Measurements from ENCODE around the gene PRPSAP1. TPM values are rescaled to one million over a fixed set of nuclear protein-coding genes. Genes with fewer than 3 reads are reported as not detected.

Gene PRPSAP1
- total and polyA plus RNA-seq, 8 donors, result 25.0 to 49.0 (median 38.4) TPM

DNA sequence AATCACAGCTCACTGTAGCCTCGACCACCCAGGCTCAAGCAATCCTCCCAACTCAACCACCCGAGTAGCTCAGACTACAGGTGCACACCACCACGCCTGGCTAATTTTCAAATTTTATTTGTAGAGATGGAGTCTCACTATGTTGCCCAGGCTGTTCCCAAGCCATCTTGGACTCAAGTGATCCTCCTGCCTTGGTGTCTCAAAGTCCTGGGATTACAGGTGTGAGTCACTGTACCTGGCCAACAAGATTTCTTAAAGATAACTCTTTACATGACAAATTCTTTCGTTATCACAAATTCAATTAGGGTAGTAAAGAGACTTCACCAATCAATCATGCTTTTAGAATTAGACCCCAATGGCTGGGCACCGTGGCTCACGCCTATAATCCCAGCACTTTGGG, 12.4 kb downstream of the PRPSAP1 start:
- Histone ChIP-seq H3K36me3 (peaks cover 27 to 62% (median 55%) of the 10 kb centered on the region in 4 donors), H3K4me3 (no peak overlapping the region), H3K4me1 (peaks cover 0 to 3% (median 0%) of the 10 kb centered on the region in 4 donors), H3K9me3 (no peaks in the 10 kb centered on the region), H3K27ac (no peak overlapping the region), H3K27me3 (no peaks in the 10 kb centered on the region)
- 89 to 95% (median 93%) methylated on average over 6 of the region's 6 CpGs for WGBS, 5 donors
- no peak for TF ChIP-seq POLR2AphosphoS5 (IDR thresholded peaks at IDR 0.05)
- TF ChIP-seq POLR2A (IDR thresholded peaks at IDR 0.05), result no peak
- TF ChIP-seq, protein P1, sequence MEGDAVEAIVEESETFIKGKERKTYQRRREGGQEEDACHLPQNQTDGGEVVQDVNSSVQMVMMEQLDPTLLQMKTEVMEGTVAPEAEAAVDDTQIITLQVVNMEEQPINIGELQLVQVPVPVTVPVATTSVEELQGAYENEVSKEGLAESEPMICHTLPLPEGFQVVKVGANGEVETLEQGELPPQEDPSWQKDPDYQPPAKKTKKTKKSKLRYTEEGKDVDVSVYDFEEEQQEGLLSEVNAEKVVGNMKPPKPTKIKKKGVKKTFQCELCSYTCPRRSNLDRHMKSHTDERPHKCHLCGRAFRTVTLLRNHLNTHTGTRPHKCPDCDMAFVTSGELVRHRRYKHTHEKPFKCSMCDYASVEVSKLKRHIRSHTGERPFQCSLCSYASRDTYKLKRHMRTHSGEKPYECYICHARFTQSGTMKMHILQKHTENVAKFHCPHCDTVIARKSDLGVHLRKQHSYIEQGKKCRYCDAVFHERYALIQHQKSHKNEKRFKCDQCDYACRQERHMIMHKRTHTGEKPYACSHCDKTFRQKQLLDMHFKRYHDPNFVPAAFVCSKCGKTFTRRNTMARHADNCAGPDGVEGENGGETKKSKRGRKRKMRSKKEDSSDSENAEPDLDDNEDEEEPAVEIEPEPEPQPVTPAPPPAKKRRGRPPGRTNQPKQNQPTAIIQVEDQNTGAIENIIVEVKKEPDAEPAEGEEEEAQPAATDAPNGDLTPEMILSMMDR (IDR thresholded peaks at IDR 0.05), result no peak
- TF ChIP-seq EP300 (IDR thresholded peaks at IDR 0.05), result no peak
- DNase-seq, result no peak
- intact Hi-C loops (cut with DNase I; ENCODE audit: low total_unique reads), result no loop called here

DNA sequence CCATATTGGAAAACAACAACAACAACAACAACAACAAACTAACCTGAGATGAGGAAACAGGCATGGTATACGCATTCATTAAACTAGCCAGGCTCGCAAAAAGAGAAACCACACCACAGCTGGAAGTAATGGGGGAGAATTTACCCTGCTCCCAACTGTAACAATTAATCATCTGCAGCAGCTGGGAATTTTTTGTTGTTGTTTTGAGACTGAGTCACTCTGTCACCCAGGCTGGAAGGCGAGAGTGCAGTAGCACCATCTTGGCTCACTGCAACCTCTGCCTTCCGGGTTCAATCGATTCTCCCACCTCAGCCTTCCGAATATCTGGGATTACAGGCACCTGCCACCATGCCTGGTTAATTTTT, 16.3 kb downstream of the PRPSAP1 start:
- no peaks in the 10 kb centered on the region for H3K9me3 ChIP-seq
- no peaks in the 10 kb centered on the region for H3K27me3 ChIP-seq
- peaks cover 0 to 26% (median 21%) of the 10 kb centered on the region in 4 donors for H3K36me3 ChIP-seq
- 77 to 90% (median 87%) methylated on average over 6 of the region's 6 CpGs for WGBS, 5 donors
- no peak overlapping the region for H3K4me3 ChIP-seq
- H3K27ac ChIP-seq, result no peak overlapping the region
- intact Hi-C loops (cut with DNase I; ENCODE audit: low total_unique reads), result no loop called here
- no peak for DNase-seq
- TF ChIP-seq POLR2A (IDR thresholded peaks at IDR 0.05) (no peak), POLR2AphosphoS5 (IDR thresholded peaks at IDR 0.05) (no peak), EP300 (IDR thresholded peaks at IDR 0.05) (no peak)
- TF ChIP-seq, protein P1 (IDR thresholded peaks at IDR 0.05), result no peak
- H3K4me1 ChIP-seq, result peaks cover 0 to 4% (median 1%) of the 10 kb centered on the region in 4 donors

DNA sequence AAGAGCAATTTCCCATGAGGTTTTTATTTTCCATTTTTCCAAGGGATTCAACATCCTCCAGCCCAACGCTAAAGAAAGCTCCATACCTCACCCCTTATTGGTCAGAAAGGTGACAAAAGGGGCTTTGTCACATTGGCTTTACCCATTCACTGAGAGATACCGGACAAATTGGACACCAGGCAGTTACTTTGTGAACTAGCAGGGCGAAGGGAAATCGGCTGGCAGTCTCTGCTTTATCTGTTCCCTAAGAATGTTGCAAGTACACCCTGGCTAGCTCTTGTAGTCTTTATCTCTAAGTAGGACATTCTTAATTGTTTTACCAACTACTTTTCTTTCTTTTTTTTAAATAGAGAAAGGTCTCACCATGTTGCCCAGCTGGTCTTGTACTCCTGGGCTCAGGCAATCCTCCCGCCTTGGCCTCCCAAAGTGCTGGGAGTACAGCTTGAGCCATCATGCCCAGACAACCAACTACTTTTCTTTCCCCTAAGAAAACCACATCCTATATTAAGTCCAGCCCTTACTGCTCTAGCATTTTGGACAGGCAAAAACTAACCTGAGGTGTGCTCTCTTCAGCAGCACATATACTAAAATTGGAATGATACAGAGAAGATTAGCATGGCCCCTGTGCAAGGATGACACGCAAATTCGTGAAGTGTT, 16.8 kb downstream of the PRPSAP1 start:
- H3K27ac ChIP-seq, result no peak overlapping the region
- peaks cover 0 to 26% (median 20%) of the 10 kb centered on the region in 4 donors for H3K36me3 ChIP-seq
- H3K4me3 ChIP-seq, result no peak overlapping the region
- no peaks in the 10 kb centered on the region for H3K9me3 ChIP-seq
- DNase-seq, result no peak
- 89 to 92% (median 90%) methylated on average over 7 of the region's 7 CpGs for WGBS, 5 donors
- no peaks in the 10 kb centered on the region for H3K27me3 ChIP-seq
- peaks cover 0 to 6% (median 1%) of the 10 kb centered on the region in 4 donors for H3K4me1 ChIP-seq
- TF ChIP-seq POLR2A (IDR thresholded peaks at IDR 0.05), result no peak
- intact Hi-C loops (cut with DNase I; ENCODE audit: low total_unique reads), result no loop called here

DNA sequence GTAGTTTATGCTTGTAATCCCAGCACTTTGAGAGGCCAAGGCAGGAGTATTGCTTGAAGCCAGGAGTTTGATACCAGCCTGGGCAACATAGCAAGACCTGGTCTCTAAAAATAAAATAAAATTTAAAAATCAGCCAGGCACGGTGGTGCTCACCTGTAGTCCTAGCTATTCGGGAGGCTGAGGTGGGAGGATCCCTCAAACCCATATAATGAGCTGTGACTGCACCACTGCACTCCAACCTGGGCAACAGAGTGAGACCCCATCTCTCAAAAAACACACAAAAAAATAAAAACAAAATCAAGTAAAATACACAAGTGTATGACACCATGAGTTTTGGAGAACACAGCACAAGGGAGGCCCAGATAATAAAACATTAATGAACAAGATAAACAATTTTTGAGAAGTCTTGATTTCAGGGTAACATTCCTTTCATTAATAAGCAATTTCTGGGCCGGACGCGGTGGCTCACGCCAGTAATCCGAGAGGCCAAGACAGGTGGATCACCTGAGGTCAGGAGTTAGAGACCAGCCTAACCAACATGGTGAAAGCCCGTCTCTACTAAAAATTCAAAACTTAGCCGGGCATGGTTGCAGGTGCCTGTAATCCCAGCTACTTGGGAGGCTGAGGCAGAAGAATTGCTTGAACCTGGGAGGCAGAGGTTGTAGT, 17.9 kb downstream of the PRPSAP1 start:
- peaks cover 0 to 6% (median 1%) of the 10 kb centered on the region in 4 donors for H3K4me1 ChIP-seq

More for the DNA sequence above, 17.9 kb downstream of the PRPSAP1 start:
- no peak overlapping the region for H3K27ac ChIP-seq
- 95 to 99% (median 98%) methylated on average over 9 of the region's 9 CpGs for WGBS, 5 donors
- no peak overlapping the region for H3K4me3 ChIP-seq
- no peaks in the 10 kb centered on the region for H3K27me3 ChIP-seq
- no peaks in the 10 kb centered on the region for H3K9me3 ChIP-seq
- peaks cover 0 to 26% (median 21%) of the 10 kb centered on the region in 4 donors for H3K36me3 ChIP-seq
- TF ChIP-seq EP300 (IDR thresholded peaks at IDR 0.05) (no peak), POLR2AphosphoS5 (IDR thresholded peaks at IDR 0.05) (no peak), POLR2A (IDR thresholded peaks at IDR 0.05) (no peak)
- TF ChIP-seq, protein P1 (IDR thresholded peaks at IDR 0.05), result no peak
- intact Hi-C loops (cut with DNase I; ENCODE audit: low total_unique reads), result no loop called here
- DNase-seq, result no peak
